Activated CD8-positive, alpha-beta memory T cell treated with anti-CD3 and anti-CD28 coated beads for 24 hours (primary cell): Measurements from ENCODE around the gene DDX52.
"Not testable (repeated sequence)": the region's sequence is repeated elsewhere in the genome, so short reads cannot be mapped to it uniquely, and the experiment has no call there.

ENCODE experiments used
- DNase-seq: peaks from one replicate; pipeline ENCODE4 v3.0.0-alpha.2; 2020

Gene DDX52

GRCh38 chr17:37643118-37643766 is at the start of gene DDX52:
Gene DDX52, minus strand, starts transcription at chr17:37643446. Its CDS starts 26 bp downstream, at chr17:37643420.
- DNase-seq = peak; percentile 91

- no peak for DNase-seq
Measured at GRCh38 chr17:37691807-37692206, 48.6 kb upstream of the DDX52 start.

- DNase-seq = no peak
Measured at GRCh38 chr17:37689317-37689716, 46.1 kb upstream of the DDX52 start.

GRCh38 chr17:37683454-37683984 is 40.3 kb upstream of the DDX52 start:
- no peak for DNase-seq

- DNase-seq = no peak
Measured at GRCh38 chr17:37682007-37682406, 38.8 kb upstream of the DDX52 start.

GRCh38 chr17:37679995-37680394 is 36.7 kb upstream of the DDX52 start:
- DNase-seq = not testable (repeated sequence)

GRCh38 chr17:37678036-37678435 is 34.8 kb upstream of the DDX52 start:
- DNase-seq = no peak

- no peak for DNase-seq
Measured at GRCh38 chr17:37677021-37677420, 33.8 kb upstream of the DDX52 start.

GRCh38 chr17:37676115-37676925 is 33.1 kb upstream of the DDX52 start:
- no peak for DNase-seq

- DNase-seq = no peak
Measured at GRCh38 chr17:37674511-37674910, 31.3 kb upstream of the DDX52 start.

GRCh38 chr17:37673386-37673785 is 30.1 kb upstream of the DDX52 start:
- no peak for DNase-seq

GRCh38 chr17:37672548-37673078 is 29.4 kb upstream of the DDX52 start:
- no peak for DNase-seq

GRCh38 chr17:37671824-37672547 is 28.7 kb upstream of the DDX52 start:
- no peak for DNase-seq

GRCh38 chr17:37671028-37671823 is 28.0 kb upstream of the DDX52 start:
- no peak for DNase-seq

- DNase-seq = no peak
Measured at GRCh38 chr17:37667039-37667438, 23.8 kb upstream of the DDX52 start.

GRCh38 chr17:37664214-37664613 is 21.0 kb upstream of the DDX52 start:
- DNase-seq = no peak

- DNase-seq = no peak
Measured at GRCh38 chr17:37662353-37662752, 19.1 kb upstream of the DDX52 start.

- DNase-seq = no peak
Measured at GRCh38 chr17:37661400-37662014, 18.3 kb upstream of the DDX52 start.

- no peak for DNase-seq
Measured at GRCh38 chr17:37659925-37660324, 16.7 kb upstream of the DDX52 start.

GRCh38 chr17:37657202-37657601 is 14.0 kb upstream of the DDX52 start:
- DNase-seq = no peak

- no peak for DNase-seq
Measured at GRCh38 chr17:37651849-37652248, 8.6 kb upstream of the DDX52 start.
